Parathyroid adenoma (tissue), 2 donors: ENCODE measurements around the gene SERPINF2.
A peak's percentile ranks its signal among the peaks of the same experiment; 100 is the strongest.
"Not testable (repeated sequence)": the region's sequence is repeated elsewhere in the genome, so short reads cannot be mapped to it uniquely, and the experiment has no call there.

Experiments used
- H2AFZ ChIP-seq: fragments of 300-600 bp; sonication (generic); one replicate; pipeline ENCODE4 v1.7.0; 2017; ENCODE audit warnings: antibody characterized with exemption, mild to moderate bottlenecking
- H3K27ac ChIP-seq: fragments of 300-600 bp; sonication (generic); one replicate; pipeline ENCODE4 v1.7.0; 2017
- H3K27me3 ChIP-seq: fragments of 300-600 bp; sonication (generic); one replicate; pipeline ENCODE4 v1.7.0; 2017; ENCODE audit warnings: low read length; ENCODE audit not compliant: control insufficient read depth, insufficient read depth
- H3K36me3 ChIP-seq: fragments of 300-600 bp; sonication (generic); one replicate; pipeline ENCODE4 v1.7.0; 2017; ENCODE audit warnings: low read length; ENCODE audit not compliant: control insufficient read depth, insufficient read depth
- H3K4me1 ChIP-seq: fragments of 300-600 bp; sonication (generic); one replicate; pipeline ENCODE4 v1.7.0; 2017; ENCODE audit warnings: control low read depth
- H3K4me2 ChIP-seq: fragments of 300-600 bp; sonication (generic); one replicate; pipeline ENCODE4 v1.7.0; 2017; ENCODE audit warnings: low read length
- H3K4me3 ChIP-seq: fragments of 300-600 bp; sonication (generic); one replicate; pipeline ENCODE4 v1.7.0; 2017; ENCODE audit warnings: low read depth, low read length
- H3K79me2 ChIP-seq: fragments of 300-600 bp; sonication (generic); one replicate; pipeline ENCODE4 v1.7.0; 2017; ENCODE audit warnings: control low read depth
- H3K9ac ChIP-seq: fragments of 300-600 bp; sonication (generic); one replicate; pipeline ENCODE4 v1.7.0; 2017; ENCODE audit warnings: mild to moderate bottlenecking
- H3K9me3 ChIP-seq: fragments of 300-600 bp; sonication (generic); one replicate; pipeline ENCODE4 v1.7.0; 2017; ENCODE audit warnings: low read length; ENCODE audit not compliant: control insufficient read depth
- TF ChIP-seq, protein P1 (sequence below): fragments of 300-600 bp; sonication (generic); IDR thresholded peaks from one replicate; pipeline ENCODE4 v1.7.0; 2017; ENCODE audit warnings: antibody characterized with exemption, mild to moderate bottlenecking
- donor health status: primary hyperparathyroidism.

The SERPINF2 gene

DNA sequence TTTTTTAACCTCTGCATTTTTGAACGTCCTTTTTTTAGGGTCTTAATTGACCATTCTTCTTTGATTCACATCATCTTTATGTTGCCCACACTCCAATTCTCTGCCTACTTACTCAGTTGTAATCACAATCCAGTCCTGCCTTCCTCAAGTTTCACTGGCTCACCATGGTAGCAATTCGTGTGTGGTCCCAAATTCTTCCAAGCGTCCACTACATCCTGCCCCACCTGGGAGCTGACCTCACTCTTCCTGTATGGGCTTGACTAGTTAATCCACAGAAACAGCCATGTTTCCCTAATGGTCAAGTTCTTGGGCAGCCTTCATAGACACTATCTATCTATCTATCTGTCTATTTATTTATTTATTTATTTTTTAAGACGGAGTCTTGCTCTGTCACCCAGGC, 39.6 kb upstream of the SERPINF2 start:
- no peaks in the 10 kb centered on the region for H3K36me3 ChIP-seq
- H3K27me3 ChIP-seq: no peaks in the 10 kb centered on the region
- no peaks in the 10 kb centered on the region for H3K79me2 ChIP-seq
- H3K9ac ChIP-seq: no peak overlapping the region
- TF ChIP-seq, protein P1, sequence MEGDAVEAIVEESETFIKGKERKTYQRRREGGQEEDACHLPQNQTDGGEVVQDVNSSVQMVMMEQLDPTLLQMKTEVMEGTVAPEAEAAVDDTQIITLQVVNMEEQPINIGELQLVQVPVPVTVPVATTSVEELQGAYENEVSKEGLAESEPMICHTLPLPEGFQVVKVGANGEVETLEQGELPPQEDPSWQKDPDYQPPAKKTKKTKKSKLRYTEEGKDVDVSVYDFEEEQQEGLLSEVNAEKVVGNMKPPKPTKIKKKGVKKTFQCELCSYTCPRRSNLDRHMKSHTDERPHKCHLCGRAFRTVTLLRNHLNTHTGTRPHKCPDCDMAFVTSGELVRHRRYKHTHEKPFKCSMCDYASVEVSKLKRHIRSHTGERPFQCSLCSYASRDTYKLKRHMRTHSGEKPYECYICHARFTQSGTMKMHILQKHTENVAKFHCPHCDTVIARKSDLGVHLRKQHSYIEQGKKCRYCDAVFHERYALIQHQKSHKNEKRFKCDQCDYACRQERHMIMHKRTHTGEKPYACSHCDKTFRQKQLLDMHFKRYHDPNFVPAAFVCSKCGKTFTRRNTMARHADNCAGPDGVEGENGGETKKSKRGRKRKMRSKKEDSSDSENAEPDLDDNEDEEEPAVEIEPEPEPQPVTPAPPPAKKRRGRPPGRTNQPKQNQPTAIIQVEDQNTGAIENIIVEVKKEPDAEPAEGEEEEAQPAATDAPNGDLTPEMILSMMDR: no peak
- no peaks in the 10 kb centered on the region for H3K9me3 ChIP-seq
- no peak overlapping the region for H3K4me2 ChIP-seq
- no peak overlapping the region for H3K27ac ChIP-seq
- H3K4me1 ChIP-seq: no peaks in the 10 kb centered on the region
- H2AFZ ChIP-seq: no peak overlapping the region
- no peak overlapping the region for H3K4me3 ChIP-seq

- Histone ChIP-seq H3K27ac (no peak overlapping the region), H3K9ac (no peak overlapping the region), H3K9me3 (no peaks in the 10 kb centered on the region), H3K79me2 (no peaks in the 10 kb centered on the region), H3K27me3 (no peaks in the 10 kb centered on the region), H2AFZ (no peak overlapping the region), H3K4me2 (no peak overlapping the region), H3K4me3 (no peak overlapping the region), H3K4me1 (no peaks in the 10 kb centered on the region), H3K36me3 (no peaks in the 10 kb centered on the region)
- TF ChIP-seq, protein P1: no peak
Observed at GRCh38 chr17:1705004-1705403, 37.7 kb upstream of the SERPINF2 start.

DNA sequence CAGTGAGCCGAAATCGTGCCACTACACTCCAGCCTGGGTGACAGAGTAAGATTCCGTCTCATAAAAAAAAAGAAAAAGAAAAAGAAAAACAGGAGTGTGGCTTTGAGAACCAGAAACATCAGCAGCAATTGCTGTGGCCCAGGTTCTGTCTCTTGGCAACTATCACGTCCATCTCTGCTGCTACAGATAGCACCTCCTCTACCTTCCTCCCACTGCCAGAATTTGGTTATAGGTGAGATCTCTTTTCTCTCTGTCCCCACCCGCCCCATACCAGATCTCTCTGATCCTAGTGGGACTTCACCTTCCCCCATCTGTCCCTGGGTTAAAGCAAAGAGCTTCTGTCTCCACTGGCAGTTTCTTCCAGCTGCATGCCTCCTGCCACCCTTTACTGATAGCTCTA, 35.6 kb upstream of the SERPINF2 start:
- Histone ChIP-seq H3K4me2 (peak overlapping the region; percentile 55), H3K27ac (no peak overlapping the region), H3K79me2 (no peaks in the 10 kb centered on the region), H3K9me3 (no peaks in the 10 kb centered on the region), H2AFZ (peak overlapping the region; percentile 23), H3K4me3 (peak overlapping the region; percentile 14), H3K36me3 (no peaks in the 10 kb centered on the region), H3K27me3 (no peaks in the 10 kb centered on the region), H3K4me1 (no peaks in the 10 kb centered on the region), H3K9ac (no peak overlapping the region)
- TF ChIP-seq, protein P1: no peak

DNA sequence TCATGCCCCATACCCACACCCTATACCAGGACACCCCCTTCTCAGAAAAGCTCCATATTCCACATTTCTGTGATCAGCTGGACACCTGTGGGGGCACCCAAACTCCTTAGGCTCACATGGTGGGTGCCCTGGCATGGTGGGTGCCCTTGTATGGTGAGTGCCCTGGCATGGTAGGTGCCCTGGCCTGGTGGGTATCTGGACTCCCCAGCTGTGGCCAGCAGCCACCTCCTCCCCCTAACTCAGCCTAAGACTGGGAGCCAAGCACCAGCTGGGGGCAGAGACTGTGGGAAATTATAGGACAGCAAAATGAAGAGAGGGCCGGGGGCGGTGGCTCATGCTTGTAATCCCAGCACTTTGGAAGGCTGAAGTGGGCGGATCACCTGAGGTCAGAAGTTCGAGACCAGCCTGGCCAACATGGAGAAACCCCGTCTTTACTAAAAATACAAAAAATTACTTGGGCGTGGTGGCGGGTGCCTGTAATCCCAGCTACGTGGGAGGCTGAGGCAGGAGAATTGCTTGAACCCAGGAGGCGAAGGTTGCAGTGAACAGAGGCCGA, 33.8 kb upstream of the SERPINF2 start:
- not testable (repeated sequence) for H3K9me3 ChIP-seq, H3K9ac ChIP-seq, H3K36me3 ChIP-seq, H3K27ac ChIP-seq, H3K4me3 ChIP-seq, H3K27me3 ChIP-seq, H3K79me2 ChIP-seq, H2AFZ ChIP-seq, H3K4me1 ChIP-seq, H3K4me2 ChIP-seq

DNA sequence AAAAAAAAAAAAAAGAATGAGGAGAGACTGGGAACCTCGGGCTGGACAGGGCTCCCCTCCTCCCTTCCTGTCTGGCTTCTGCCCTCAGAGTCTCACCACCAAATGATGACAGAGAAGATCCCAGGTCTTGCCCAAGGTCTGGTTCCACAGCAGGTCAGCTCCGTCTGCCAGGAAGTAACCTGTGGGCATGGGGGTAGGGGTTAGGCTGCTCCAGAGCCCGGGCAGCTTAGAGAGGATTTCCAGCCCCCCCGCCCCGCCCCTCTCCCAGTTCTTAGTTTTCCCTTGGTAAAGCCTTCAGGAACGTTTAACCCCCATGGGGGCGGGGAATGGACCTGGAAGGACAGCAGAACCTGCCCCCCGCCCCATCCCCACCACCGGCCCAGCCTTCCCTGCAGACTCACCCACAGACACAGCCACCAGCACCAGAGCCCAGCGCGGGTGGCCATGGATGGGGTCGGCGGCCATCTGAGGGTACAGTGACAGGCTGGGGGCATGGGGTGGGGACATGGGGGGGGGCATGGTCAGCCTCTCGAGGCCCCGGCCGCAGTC, 33.2 kb upstream of the SERPINF2 start:
- peaks cover 6% of the 10 kb centered on the region for H3K79me2 ChIP-seq
- no peak overlapping the region for H3K9ac ChIP-seq
- H3K4me1 ChIP-seq: peaks cover 9% of the 10 kb centered on the region
- no peaks in the 10 kb centered on the region for H3K27me3 ChIP-seq
- no peaks in the 10 kb centered on the region for H3K9me3 ChIP-seq
- no peak overlapping the region for H3K4me3 ChIP-seq
- TF ChIP-seq, protein P1: no peak
- H2AFZ ChIP-seq: peak overlapping the region; percentile 94
- H3K27ac ChIP-seq: no peak overlapping the region
- H3K4me2 ChIP-seq: peak overlapping the region; percentile 97
- no peaks in the 10 kb centered on the region for H3K36me3 ChIP-seq
